NOMO-1 treated with DMSO at 0.1 percent for 48 hours (cell line): ENCODE data around the gene BCL2.

Experiments
- DNase-seq: peaks from one replicate; lab custom pipeline; 2025; ENCODE audit not compliant: unreplicated experiment; lab: John Stamatoyannopoulos, UW

Gene BCL2

GRCh38 chr18:63186520-63187222, 132.9 kb downstream of the BCL2 start:
- DNase-seq, result peak; percentile 46

- DNase-seq, result no peak
These were observed 133.6 kb downstream of the BCL2 start for GRCh38 chr18:63185984-63186383.

GRCh38 chr18:63183952-63184770, 135.4 kb downstream of the BCL2 start:
- no peak for DNase-seq

- DNase-seq, result no peak
These were observed 136.2 kb downstream of the BCL2 start for GRCh38 chr18:63183378-63183777.

- no peak for DNase-seq
These were observed 136.7 kb downstream of the BCL2 start for GRCh38 chr18:63182861-63183260.

GRCh38 chr18:63182310-63182772, 137.2 kb downstream of the BCL2 start:
- no peak for DNase-seq

- no peak for DNase-seq
These were observed 137.8 kb downstream of the BCL2 start for GRCh38 chr18:63181706-63182309.

- DNase-seq, result no peak
These were observed 138.6 kb downstream of the BCL2 start for GRCh38 chr18:63180971-63181376.

- no peak for DNase-seq
These were observed 139.2 kb downstream of the BCL2 start for GRCh38 chr18:63180321-63180720.

- DNase-seq, result no peak
These were observed 140.1 kb downstream of the BCL2 start for GRCh38 chr18:63179422-63179821.

- no peak for DNase-seq
These were observed 140.6 kb downstream of the BCL2 start for GRCh38 chr18:63178971-63179370.

GRCh38 chr18:63177919-63178821, 141.4 kb downstream of the BCL2 start:
- DNase-seq, result peak; percentile 10

- no peak for DNase-seq
These were observed 142.3 kb downstream of the BCL2 start for GRCh38 chr18:63177259-63177658.

GRCh38 chr18:63175264-63175663, 144.3 kb downstream of the BCL2 start:
- no peak for DNase-seq

GRCh38 chr18:63173983-63174382, 145.6 kb downstream of the BCL2 start:
- no peak for DNase-seq

- DNase-seq, result no peak
These were observed 149.7 kb downstream of the BCL2 start for GRCh38 chr18:63169853-63170252.

GRCh38 chr18:63168287-63168686, 151.3 kb downstream of the BCL2 start:
- no peak for DNase-seq

- DNase-seq, result no peak
These were observed 153.4 kb downstream of the BCL2 start for GRCh38 chr18:63166142-63166541.

- no peak for DNase-seq
These were observed 155.2 kb downstream of the BCL2 start for GRCh38 chr18:63164396-63164795.

- DNase-seq, result peak; percentile 71
These were observed 157.1 kb downstream of the BCL2 start for GRCh38 chr18:63162271-63163014.
